GM23248 (cell line): ENCODE results near the gene PDGFD. TPM values are rescaled to one million over a fixed set of nuclear protein-coding genes. Genes with fewer than 3 reads are reported as not detected.

Experiments used
- DNase-seq: peaks from one replicate; pipeline ENCODE4 v3.0.0-alpha.2; 2015
- H2AFZ ChIP-seq: fragments of 200-600 bp; sonication (generic); 2 replicates; pipeline ENCODE4 v1.6.1; 2016; ENCODE audit warnings: antibody characterized with exemption
- H3F3A ChIP-seq: fragments of 200-600 bp; sonication (generic); 2 replicates; pipeline ENCODE4 v1.6.1; 2016; ENCODE audit warnings: mild to moderate bottlenecking, antibody characterized with exemption, mixed run types; ENCODE audit not compliant: insufficient read depth
- H3K27ac ChIP-seq: fragments of 200-600 bp; sonication (generic); 2 replicates; pipeline ENCODE4 v1.5.1; 2016; ENCODE audit warnings: mild to moderate bottlenecking
- H3K27me3 ChIP-seq: fragments of 200-600 bp; sonication (generic); replicated peaks from 2 replicates; pipeline ENCODE4 v1.6.1; 2016; ENCODE audit warnings: mild to moderate bottlenecking; ENCODE audit not compliant: insufficient read depth
- H3K36me3 ChIP-seq: fragments of 200-600 bp; sonication (generic); 2 replicates; pipeline ENCODE4 v1.6.1; 2016; ENCODE audit warnings: low read depth, mild to moderate bottlenecking
- H3K4me1 ChIP-seq: fragments of 200-600 bp; sonication (generic); 2 replicates; pipeline ENCODE4 v1.6.1; 2016; ENCODE audit warnings: mild to moderate bottlenecking; ENCODE audit not compliant: insufficient read depth
- H3K4me2 ChIP-seq: fragments of 200-600 bp; sonication (generic); one replicate; pipeline ENCODE4 v1.6.1; 2016; ENCODE audit warnings: mild to moderate bottlenecking; ENCODE audit not compliant: unreplicated experiment
- H3K4me3 ChIP-seq: fragments of 200-600 bp; sonication (generic); 2 replicates; pipeline ENCODE4 v1.5.1; 2016; ENCODE audit warnings: mild to moderate bottlenecking
- H3K79me2 ChIP-seq: fragments of 200-600 bp; sonication (generic); 2 replicates; pipeline ENCODE4 v1.6.1; 2016; ENCODE audit warnings: mild to moderate bottlenecking; ENCODE audit not compliant: insufficient read depth
- H3K9ac ChIP-seq: fragments of 200-600 bp; sonication (generic); 2 replicates; pipeline ENCODE4 v1.6.1; 2016; ENCODE audit warnings: mild to moderate bottlenecking
- H3K9me2 ChIP-seq: fragments of 200-600 bp; sonication (generic); 2 replicates; pipeline ENCODE4 v1.6.1; 2016; ENCODE audit warnings: mixed run types, mild to moderate bottlenecking, moderate library complexity; ENCODE audit not compliant: insufficient read depth
- H3K9me3 ChIP-seq: fragments of 200-600 bp; sonication (generic); one replicate; pipeline ENCODE4 v1.6.1; 2017; ENCODE audit warnings: low read depth
- H4K20me1 ChIP-seq: fragments of 200-600 bp; sonication (generic); 2 replicates; pipeline ENCODE4 v1.6.0; 2016; ENCODE audit not compliant: insufficient read depth
- EZH2 ChIP-seq: fragments of 200-600 bp; sonication (generic); IDR thresholded peaks from 2 replicates; pipeline ENCODE4 v1.6.1; 2018; ENCODE audit warnings: antibody characterized with exemption, mild to moderate bottlenecking; ENCODE audit not compliant: insufficient read depth, poor library complexity, severe bottlenecking
- EZH2phosphoT487 ChIP-seq: fragments of 200-600 bp; sonication (generic); IDR thresholded peaks from 2 replicates; pipeline ENCODE4 v1.6.1; 2018; ENCODE audit warnings: antibody characterized with exemption, moderate library complexity, mild to moderate bottlenecking, low read depth; ENCODE audit not compliant: insufficient read depth
- WGBS, 2 experiments: methylation state at CpG; one replicate each; pipeline ENCODE4 v1.1.6; 2015 to 2017; ENCODE audit warnings: low lambda C conversion rate in 2 of 2, low coverage in 1 of 2; ENCODE audit errors: missing lambda C conversion rate in 2 of 2; 5-methylcytosine and 5-hydroxymethylcytosine counted together
- in situ Hi-C: fragments of 300-500 bp; cut with MboI; formaldehyde crosslinking; loops from 2 replicates; pipeline ENCODE4 v1.15.0; 2020
- polyA plus RNA-seq: library from polyadenylated mRNA; unstranded; fragments of >200 nt; fragmentation: Nextera tagmentation; extraction: Ambion mirVana; gene quantifications from 2 replicates; pipeline ENCODE4 v1.2.1, GENCODE V29; 2016
- total RNA-seq: library from RNA; depleted of rRNA; stranded (reverse); fragments of >200 nt; shearing (Covaris generic); gene quantifications from 2 replicates; pipeline ENCODE4 v1.2.3, GENCODE V29; 2014

PDGFD gene
- total and polyA plus RNA-seq, 2 experiments from 2014 or later = 0.81 to 1.3 TPM

DNA sequence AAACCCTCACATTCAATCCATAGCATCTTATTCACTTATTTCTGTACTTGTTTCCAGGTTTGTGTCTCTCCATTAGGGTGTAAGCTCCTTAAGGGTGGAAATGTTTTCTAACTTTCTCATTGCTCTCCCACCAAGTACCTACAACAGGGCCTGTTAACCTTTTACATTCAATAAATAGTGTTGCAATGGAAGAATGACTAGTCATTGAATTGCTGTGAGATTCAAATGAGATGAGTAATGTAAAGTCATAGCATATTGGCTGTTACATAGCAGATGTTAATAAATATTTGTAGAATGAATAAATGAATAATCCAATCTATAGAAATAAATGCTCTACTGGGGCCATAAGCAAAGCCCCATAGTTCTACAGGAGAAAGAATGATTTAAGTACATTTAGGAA lies 202.9 kb downstream of the PDGFD start:
- in situ Hi-C loops = no loop called here
- Histone ChIP-seq H4K20me1 (no peaks in the 10 kb centered on the region), H3K9me3 (no peaks in the 10 kb centered on the region), H3K36me3 (no peaks in the 10 kb centered on the region), H3K9ac (no peak overlapping the region), H3F3A (peaks cover 18% of the 10 kb centered on the region; the same call in 1 of the 2 replicates), H3K4me2 (no peak overlapping the region), H3K9me2 (no peaks in the 10 kb centered on the region), H3K27ac (peak overlapping the region; percentile 22), H3K79me2 (no peaks in the 10 kb centered on the region), H3K4me1 (peaks cover 30% of the 10 kb centered on the region), H2AFZ (no peak overlapping the region), H3K27me3 (no peaks in the 10 kb centered on the region), H3K4me3 (no peak overlapping the region)
- DNase-seq = peak; percentile 73
- TF ChIP-seq EZH2phosphoT487 = no peak
- no peak for TF ChIP-seq EZH2

DNA sequence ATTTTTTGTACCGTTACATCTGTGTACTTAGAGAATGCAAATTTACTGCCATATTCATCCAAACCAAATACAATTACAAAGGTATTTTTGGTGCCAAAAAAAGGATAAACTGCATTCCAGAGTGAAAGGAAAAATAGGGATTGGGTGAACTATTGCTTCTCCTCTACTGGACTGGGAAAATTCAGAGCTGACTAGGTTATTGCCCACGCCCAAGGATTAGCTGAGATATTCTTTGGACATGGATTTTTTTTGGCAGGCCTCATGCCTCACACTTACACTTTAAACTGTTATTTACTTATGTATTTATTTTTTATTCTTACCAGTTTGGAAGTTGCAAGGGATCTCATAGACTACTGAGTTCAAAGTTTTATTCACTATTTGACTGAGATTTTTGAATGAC lies 203.8 kb downstream of the PDGFD start:
- H3K79me2 ChIP-seq = no peaks in the 10 kb centered on the region
- H3K9ac ChIP-seq = no peak overlapping the region
- no peak overlapping the region for H2AFZ ChIP-seq
- in situ Hi-C loops = no loop called here
- no peak for DNase-seq
- H3K36me3 ChIP-seq = no peaks in the 10 kb centered on the region
- no peaks in the 10 kb centered on the region for H3K9me3 ChIP-seq
- peaks cover 18% of the 10 kb centered on the region; the same call in 1 of the 2 replicates for H3F3A ChIP-seq
- H3K4me3 ChIP-seq = no peak overlapping the region
- no peaks in the 10 kb centered on the region; the same call in 1 of the 2 replicates for H3K9me2 ChIP-seq
- no peaks in the 10 kb centered on the region for H3K27me3 ChIP-seq
- peaks cover 30% of the 10 kb centered on the region for H3K4me1 ChIP-seq
- H3K27ac ChIP-seq = no peak overlapping the region
- WGBS, 2 experiments = 96 to 98% methylated on average over 2 of the region's 2 CpGs
- no peaks in the 10 kb centered on the region for H4K20me1 ChIP-seq
- H3K4me2 ChIP-seq = no peak overlapping the region
- TF ChIP-seq EZH2phosphoT487 = no peak
- TF ChIP-seq EZH2 = no peak

DNA sequence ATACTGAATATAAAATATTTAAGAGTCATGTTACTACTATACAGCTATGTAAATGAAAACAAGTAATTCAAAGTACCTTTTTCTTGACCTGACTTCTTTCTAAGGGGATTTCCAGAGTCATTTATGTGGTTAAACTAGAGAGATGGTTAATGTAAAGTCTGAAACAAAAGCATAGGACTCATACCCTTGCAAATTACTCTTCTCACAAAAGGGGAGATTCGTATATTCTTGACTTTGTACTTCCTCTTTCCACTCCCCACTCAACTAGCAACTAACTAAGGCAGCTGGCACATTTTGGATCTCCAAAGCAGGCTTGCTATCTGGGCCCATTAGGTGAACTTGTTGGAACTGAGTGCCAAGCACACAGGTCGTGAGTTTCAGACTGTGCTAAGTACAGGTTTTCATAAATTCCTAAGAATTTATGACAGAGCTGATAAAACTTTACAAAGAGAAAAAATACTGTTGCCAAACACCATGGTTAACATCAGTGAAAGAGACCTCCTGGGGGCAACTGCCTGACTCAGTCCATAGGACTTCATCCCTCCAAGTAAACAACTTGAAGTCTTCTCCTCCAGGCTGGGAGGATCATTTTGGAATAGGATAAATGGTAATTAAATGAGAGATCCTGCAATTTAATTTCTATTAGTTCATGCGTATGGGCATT lies 204.5 kb downstream of the PDGFD start:
- Histone ChIP-seq H3K79me2 (no peaks in the 10 kb centered on the region), H3K9me3 (no peaks in the 10 kb centered on the region), H3F3A (peaks cover 18% of the 10 kb centered on the region; the same call in 1 of the 2 replicates), H2AFZ (no peak overlapping the region), H3K4me2 (no peak overlapping the region), H3K4me3 (no peak overlapping the region), H3K27me3 (no peaks in the 10 kb centered on the region), H3K9ac (no peak overlapping the region), H3K27ac (no peak overlapping the region; the same call in 1 of the 2 replicates), H3K36me3 (no peaks in the 10 kb centered on the region), H4K20me1 (no peaks in the 10 kb centered on the region), H3K4me1 (peaks cover 30% of the 10 kb centered on the region), H3K9me2 (no peaks in the 10 kb centered on the region; the same call in 1 of the 2 replicates)
- WGBS, 2 experiments = 63 to 71% methylated on average over 3 of the region's 3 CpGs
- in situ Hi-C loops = no loop called here
- DNase-seq = peak; percentile 51
- TF ChIP-seq EZH2phosphoT487 = no peak
- no peak for TF ChIP-seq EZH2

DNA sequence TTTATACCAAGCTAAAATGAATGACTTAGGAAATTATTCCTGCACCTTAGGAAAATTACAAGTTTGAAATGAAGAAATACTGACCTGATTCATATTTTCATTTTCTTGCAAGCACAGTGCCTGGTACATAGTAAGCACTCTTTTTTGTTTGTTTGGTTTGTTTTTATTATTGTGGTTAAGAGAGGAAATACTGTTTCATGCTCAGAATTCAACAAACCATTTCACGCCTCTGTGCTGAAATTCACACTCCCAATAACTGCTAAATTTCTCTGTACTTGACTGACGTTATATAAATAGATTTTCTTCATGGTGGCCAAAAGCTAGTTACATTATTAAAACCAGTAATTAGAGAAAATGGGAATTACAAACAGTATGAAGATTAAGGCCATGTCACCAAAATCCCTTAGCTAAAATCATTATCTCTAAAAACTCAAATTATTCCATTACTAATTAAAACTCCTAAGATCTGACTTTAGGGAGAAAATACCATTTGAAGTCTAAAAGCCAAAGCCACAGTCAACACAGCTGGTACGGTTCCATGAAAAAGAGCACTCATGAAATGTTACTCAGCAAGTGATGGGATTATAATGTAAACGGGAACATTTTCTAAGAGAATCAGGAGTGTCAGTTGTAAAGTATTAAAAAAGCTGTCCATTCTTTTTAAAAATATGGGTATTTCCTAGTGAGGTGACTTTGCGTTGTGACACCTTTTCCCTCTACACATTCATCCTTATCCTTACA lies 205.3 kb downstream of the PDGFD start:
- no peak overlapping the region for H3K9ac ChIP-seq
- H3K9me3 ChIP-seq = no peaks in the 10 kb centered on the region
- H3K9me2 ChIP-seq = no peaks in the 10 kb centered on the region; the same call in 1 of the 2 replicates
- no peak overlapping the region for H3K4me2 ChIP-seq
- H3K27me3 ChIP-seq = no peaks in the 10 kb centered on the region
- no peak overlapping the region for H3K4me3 ChIP-seq
- no peaks in the 10 kb centered on the region for H4K20me1 ChIP-seq
- H3F3A ChIP-seq = peaks cover 18% of the 10 kb centered on the region; the same call in 1 of the 2 replicates
- H3K4me1 ChIP-seq = peaks cover 30% of the 10 kb centered on the region
- H3K36me3 ChIP-seq = no peaks in the 10 kb centered on the region
- no peak for DNase-seq
- no peak overlapping the region for H3K27ac ChIP-seq
- no peak overlapping the region for H2AFZ ChIP-seq
- H3K79me2 ChIP-seq = no peaks in the 10 kb centered on the region
- in situ Hi-C loops = no loop called here
- TF ChIP-seq EZH2phosphoT487 (no peak), EZH2 (no peak)
- WGBS, 2 experiments = 87 to 92% methylated on average over 5 of the region's 5 CpGs
